Measurements from ENCODE around the gene ABCC6. TPM values are rescaled to one million over a fixed set of nuclear protein-coding genes. Genes with fewer than 3 reads are reported as not detected.
"Not testable (repeated sequence)": the region's sequence is repeated elsewhere in the genome, so short reads cannot be mapped to it uniquely, and the experiment has no call there.

The ABCC6 gene
- total RNA-seq, 1 experiment from 2014 or later, result not detected

GRCh38 chr16:16190966-16191365, 32.3 kb downstream of the ABCC6 start:
- H3K36me3 ChIP-seq (ENCODE audit: insufficient read depth, low read length), result not testable (repeated sequence)

GRCh38 chr16:16190546-16190945, 32.7 kb downstream of the ABCC6 start:
- no peaks in the 10 kb centered on the region for H3K27me3 ChIP-seq (ENCODE audit: low read length)
- H3K79me2 ChIP-seq (ENCODE audit: low read length), result no peaks in the 10 kb centered on the region
- H2AFZ ChIP-seq (ENCODE audit: low read length), result no peak overlapping the region

More at GRCh38 chr16:16190966-16191365, 32.3 kb downstream of the ABCC6 start:
- H2AFZ ChIP-seq (ENCODE audit: low read length); H3K4me1 ChIP-seq (ENCODE audit: low read length); H3K9me2 ChIP-seq (replicated peaks; ENCODE audit: insufficient read depth, low read length); H3K79me2 ChIP-seq (ENCODE audit: low read length); H3K4me2 ChIP-seq (ENCODE audit: low read depth, low read length, poor library complexity, severe bottlenecking); H3K9ac ChIP-seq (ENCODE audit: low read length); H3K4me3 ChIP-seq (ENCODE audit: low read length); DNase-seq; H3K27ac ChIP-seq (ENCODE audit: low read length); H3K27me3 ChIP-seq (ENCODE audit: low read length); H4K20me1 ChIP-seq (ENCODE audit: insufficient read depth, low read depth, low read length); H3K9me3 ChIP-seq (ENCODE audit: low read length): not testable (repeated sequence)

GRCh38 chr16:16189842-16190241, 33.5 kb downstream of the ABCC6 start:
- no peaks in the 10 kb centered on the region for H3K9me2 ChIP-seq (replicated peaks; ENCODE audit: insufficient read depth, low read length)
- no peak overlapping the region for H3K4me3 ChIP-seq (ENCODE audit: low read length)

More at GRCh38 chr16:16190546-16190945, 32.7 kb downstream of the ABCC6 start:
- no peak overlapping the region for H3K4me3 ChIP-seq (ENCODE audit: low read length)
- peak; percentile 35 for DNase-seq
- no peak overlapping the region for H3K4me2 ChIP-seq (ENCODE audit: low read depth, low read length, poor library complexity, severe bottlenecking)
- no peaks in the 10 kb centered on the region for H3K4me1 ChIP-seq (ENCODE audit: low read length)
- H3K9ac ChIP-seq (ENCODE audit: low read length), result no peak overlapping the region
- H4K20me1 ChIP-seq (ENCODE audit: insufficient read depth, low read depth, low read length), result no peaks in the 10 kb centered on the region
- no peaks in the 10 kb centered on the region for H3K9me3 ChIP-seq (ENCODE audit: low read length)
- no peak overlapping the region for H3K27ac ChIP-seq (ENCODE audit: low read length)
- no peaks in the 10 kb centered on the region for H3K36me3 ChIP-seq (ENCODE audit: insufficient read depth, low read length)
- H3K9me2 ChIP-seq (replicated peaks; ENCODE audit: insufficient read depth, low read length), result no peaks in the 10 kb centered on the region

GRCh38 chr16:16188827-16189226, 34.5 kb downstream of the ABCC6 start:
- Histone ChIP-seq H3K4me2 (ENCODE audit: low read depth, low read length, poor library complexity, severe bottlenecking) (no peak overlapping the region), H3K9me3 (ENCODE audit: low read length) (no peaks in the 10 kb centered on the region), H3K27me3 (ENCODE audit: low read length) (no peaks in the 10 kb centered on the region), H3K4me3 (ENCODE audit: low read length) (no peak overlapping the region), H3K79me2 (ENCODE audit: low read length) (no peaks in the 10 kb centered on the region), H3K4me1 (ENCODE audit: low read length) (no peaks in the 10 kb centered on the region), H3K36me3 (ENCODE audit: insufficient read depth, low read length) (no peaks in the 10 kb centered on the region), H3K9ac (ENCODE audit: low read length) (no peak overlapping the region), H3K27ac (ENCODE audit: low read length) (no peak overlapping the region), H2AFZ (ENCODE audit: low read length) (no peak overlapping the region), H4K20me1 (ENCODE audit: insufficient read depth, low read depth, low read length) (no peaks in the 10 kb centered on the region), H3K9me2 (replicated peaks; ENCODE audit: insufficient read depth, low read length) (no peaks in the 10 kb centered on the region)
- DNase-seq, result no peak

More at GRCh38 chr16:16189842-16190241, 33.5 kb downstream of the ABCC6 start:
- no peaks in the 10 kb centered on the region for H3K79me2 ChIP-seq (ENCODE audit: low read length)
- H3K4me1 ChIP-seq (ENCODE audit: low read length), result no peaks in the 10 kb centered on the region
- H3K27me3 ChIP-seq (ENCODE audit: low read length), result no peaks in the 10 kb centered on the region
- H3K9me3 ChIP-seq (ENCODE audit: low read length), result no peaks in the 10 kb centered on the region
- H3K36me3 ChIP-seq (ENCODE audit: insufficient read depth, low read length), result no peaks in the 10 kb centered on the region
- no peaks in the 10 kb centered on the region for H4K20me1 ChIP-seq (ENCODE audit: insufficient read depth, low read depth, low read length)
- H2AFZ ChIP-seq (ENCODE audit: low read length), result no peak overlapping the region
- H3K4me2 ChIP-seq (ENCODE audit: low read depth, low read length, poor library complexity, severe bottlenecking), result no peak overlapping the region
- DNase-seq, result no peak
- no peak overlapping the region for H3K9ac ChIP-seq (ENCODE audit: low read length)
- H3K27ac ChIP-seq (ENCODE audit: low read length), result no peak overlapping the region

GRCh38 chr16:16186820-16187219, 36.5 kb downstream of the ABCC6 start:
- Histone ChIP-seq H3K27me3 (ENCODE audit: low read length) (no peaks in the 10 kb centered on the region), H3K9ac (ENCODE audit: low read length) (no peak overlapping the region), H3K9me2 (replicated peaks; ENCODE audit: insufficient read depth, low read length) (no peaks in the 10 kb centered on the region), H3K4me3 (ENCODE audit: low read length) (no peak overlapping the region), H4K20me1 (ENCODE audit: insufficient read depth, low read depth, low read length) (no peaks in the 10 kb centered on the region), H3K27ac (ENCODE audit: low read length) (no peak overlapping the region), H3K4me2 (ENCODE audit: low read depth, low read length, poor library complexity, severe bottlenecking) (no peak overlapping the region), H3K79me2 (ENCODE audit: low read length) (no peaks in the 10 kb centered on the region), H3K9me3 (ENCODE audit: low read length) (no peaks in the 10 kb centered on the region), H2AFZ (ENCODE audit: low read length) (no peak overlapping the region), H3K36me3 (ENCODE audit: insufficient read depth, low read length) (no peaks in the 10 kb centered on the region), H3K4me1 (ENCODE audit: low read length) (no peaks in the 10 kb centered on the region)
- no peak for DNase-seq

GRCh38 chr16:16185095-16185494, 38.2 kb downstream of the ABCC6 start:
- Histone ChIP-seq H3K36me3 (ENCODE audit: insufficient read depth, low read length) (no peaks in the 10 kb centered on the region), H3K9me3 (ENCODE audit: low read length) (no peaks in the 10 kb centered on the region), H3K9me2 (replicated peaks; ENCODE audit: insufficient read depth, low read length) (no peaks in the 10 kb centered on the region), H4K20me1 (ENCODE audit: insufficient read depth, low read depth, low read length) (no peaks in the 10 kb centered on the region), H3K4me3 (ENCODE audit: low read length) (no peak overlapping the region), H3K79me2 (ENCODE audit: low read length) (no peaks in the 10 kb centered on the region), H3K4me1 (ENCODE audit: low read length) (no peaks in the 10 kb centered on the region), H3K27ac (ENCODE audit: low read length) (no peak overlapping the region), H3K4me2 (ENCODE audit: low read depth, low read length, poor library complexity, severe bottlenecking) (no peak overlapping the region), H2AFZ (ENCODE audit: low read length) (no peak overlapping the region), H3K9ac (ENCODE audit: low read length) (no peak overlapping the region), H3K27me3 (ENCODE audit: low read length) (no peaks in the 10 kb centered on the region)
- peak; percentile 25 for DNase-seq

GRCh38 chr16:16184594-16184993, 38.7 kb downstream of the ABCC6 start:
- no peak overlapping the region for H3K27ac ChIP-seq (ENCODE audit: low read length)

GRCh38 chr16:16183562-16183961, 39.7 kb downstream of the ABCC6 start:
- Histone ChIP-seq H3K4me3 (ENCODE audit: low read length) (no peak overlapping the region), H3K36me3 (ENCODE audit: insufficient read depth, low read length) (no peaks in the 10 kb centered on the region), H3K27ac (ENCODE audit: low read length) (no peak overlapping the region), H3K4me2 (ENCODE audit: low read depth, low read length, poor library complexity, severe bottlenecking) (no peak overlapping the region), H3K27me3 (ENCODE audit: low read length) (no peaks in the 10 kb centered on the region), H3K4me1 (ENCODE audit: low read length) (no peaks in the 10 kb centered on the region), H4K20me1 (ENCODE audit: insufficient read depth, low read depth, low read length) (no peaks in the 10 kb centered on the region), H3K79me2 (ENCODE audit: low read length) (no peaks in the 10 kb centered on the region), H3K9me2 (replicated peaks; ENCODE audit: insufficient read depth, low read length) (no peaks in the 10 kb centered on the region), H2AFZ (ENCODE audit: low read length) (no peak overlapping the region), H3K9ac (ENCODE audit: low read length) (no peak overlapping the region), H3K9me3 (ENCODE audit: low read length) (no peaks in the 10 kb centered on the region)
- peak; percentile 57 for DNase-seq

More at GRCh38 chr16:16184594-16184993, 38.7 kb downstream of the ABCC6 start:
- Histone ChIP-seq H3K79me2 (ENCODE audit: low read length) (no peaks in the 10 kb centered on the region), H4K20me1 (ENCODE audit: insufficient read depth, low read depth, low read length) (no peaks in the 10 kb centered on the region), H3K4me2 (ENCODE audit: low read depth, low read length, poor library complexity, severe bottlenecking) (no peak overlapping the region), H3K36me3 (ENCODE audit: insufficient read depth, low read length) (no peaks in the 10 kb centered on the region), H3K9me3 (ENCODE audit: low read length) (no peaks in the 10 kb centered on the region), H3K4me3 (ENCODE audit: low read length) (no peak overlapping the region), H3K9me2 (replicated peaks; ENCODE audit: insufficient read depth, low read length) (no peaks in the 10 kb centered on the region), H3K27me3 (ENCODE audit: low read length) (no peaks in the 10 kb centered on the region), H3K4me1 (ENCODE audit: low read length) (no peaks in the 10 kb centered on the region), H2AFZ (ENCODE audit: low read length) (no peak overlapping the region), H3K9ac (ENCODE audit: low read length) (no peak overlapping the region)
- DNase-seq, result no peak

- H3K79me2 ChIP-seq (ENCODE audit: low read length), result no peaks in the 10 kb centered on the region
- no peaks in the 10 kb centered on the region for H3K9me2 ChIP-seq (replicated peaks; ENCODE audit: insufficient read depth, low read length)
- H2AFZ ChIP-seq (ENCODE audit: low read length), result no peak overlapping the region
- no peaks in the 10 kb centered on the region for H3K4me1 ChIP-seq (ENCODE audit: low read length)
- no peak overlapping the region for H3K4me2 ChIP-seq (ENCODE audit: low read depth, low read length, poor library complexity, severe bottlenecking)
- H3K9me3 ChIP-seq (ENCODE audit: low read length), result no peaks in the 10 kb centered on the region
- no peaks in the 10 kb centered on the region for H4K20me1 ChIP-seq (ENCODE audit: insufficient read depth, low read depth, low read length)
- no peak overlapping the region for H3K9ac ChIP-seq (ENCODE audit: low read length)
- no peak overlapping the region for H3K4me3 ChIP-seq (ENCODE audit: low read length)
- no peaks in the 10 kb centered on the region for H3K27me3 ChIP-seq (ENCODE audit: low read length)
- H3K27ac ChIP-seq (ENCODE audit: low read length), result no peak overlapping the region
- H3K36me3 ChIP-seq (ENCODE audit: insufficient read depth, low read length), result no peaks in the 10 kb centered on the region
- DNase-seq, result no peak
Observed at GRCh38 chr16:16182918-16183317, 40.4 kb downstream of the ABCC6 start.

All from Karpas-422 (cell line).